HG02973 (cell line): ENCODE results near the gene THOC7.
A peak's percentile ranks its signal among the peaks of the same experiment; 100 is the strongest.

Source experiments
- ATAC-seq: cut with Tn5 transposase; IDR thresholded peaks from one replicate; pipeline ENCODE4 v1.9.1; 2021; ENCODE audit warnings: moderate library complexity; ENCODE audit not compliant: unreplicated experiment

The THOC7 gene

DNA sequence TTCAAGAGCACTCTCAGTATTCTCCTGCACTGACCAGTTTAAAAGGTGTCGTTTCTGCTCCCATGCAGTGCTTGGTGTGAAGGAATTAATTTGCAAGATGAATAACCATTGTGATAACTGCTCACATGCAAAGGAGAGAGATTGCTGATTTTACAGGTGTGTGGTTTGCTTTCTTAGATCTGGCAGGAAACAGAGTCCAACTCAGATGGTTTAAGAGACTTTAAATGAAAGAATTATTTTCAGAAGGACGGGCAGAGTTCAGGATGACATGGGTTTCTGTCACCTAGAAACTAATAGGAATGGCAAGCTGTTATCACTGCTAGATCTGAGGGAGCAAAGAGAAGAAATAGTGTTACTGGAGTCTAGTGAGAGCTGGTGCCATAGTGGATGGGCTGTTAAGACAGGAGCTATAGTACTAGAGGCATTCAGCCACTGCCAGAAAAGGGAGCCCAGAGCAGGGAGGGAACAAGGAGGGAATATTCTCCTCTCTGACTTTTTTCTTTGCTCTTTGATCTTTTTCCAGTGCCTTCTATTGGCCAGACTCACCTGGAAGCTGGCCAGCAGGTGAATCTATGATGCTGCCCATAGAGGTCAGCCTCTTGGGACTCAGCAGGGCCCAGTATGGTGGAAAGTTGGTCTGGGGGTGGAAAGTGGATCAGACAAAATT, 14.9 kb upstream of the THOC7 start:
- no peak for ATAC-seq

DNA sequence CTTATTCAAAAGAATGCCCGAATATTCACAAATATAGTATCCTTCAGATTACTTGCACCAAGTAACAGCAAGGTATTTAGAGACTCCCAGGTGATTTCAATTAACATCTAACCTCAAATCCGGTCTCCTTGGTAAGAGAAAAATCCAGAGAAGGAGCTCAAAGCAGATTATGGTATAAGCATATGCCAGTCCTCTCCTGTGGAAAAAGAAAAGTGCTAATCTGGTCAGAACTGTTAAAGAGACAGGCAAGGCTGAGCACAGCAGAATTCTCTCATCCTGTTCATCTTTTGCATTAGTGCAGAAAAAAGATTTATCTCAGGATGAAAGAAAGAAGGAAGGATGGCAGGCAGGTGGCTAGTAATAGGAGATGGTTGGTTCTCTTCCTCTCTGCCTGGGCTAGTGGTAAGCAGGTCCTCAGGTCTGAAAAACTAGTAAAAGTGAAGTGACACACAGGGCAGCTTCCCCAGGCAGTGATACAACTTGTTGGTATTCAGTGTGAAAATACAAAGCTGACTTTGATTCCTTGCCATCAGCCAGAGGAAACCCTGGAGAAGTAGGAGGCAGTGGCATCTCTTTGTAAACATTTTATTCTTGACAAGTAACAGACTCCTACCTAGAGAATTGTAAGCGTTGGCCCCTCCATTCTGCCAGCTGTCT, 14.3 kb upstream of the THOC7 start:
- ATAC-seq = no peak

DNA sequence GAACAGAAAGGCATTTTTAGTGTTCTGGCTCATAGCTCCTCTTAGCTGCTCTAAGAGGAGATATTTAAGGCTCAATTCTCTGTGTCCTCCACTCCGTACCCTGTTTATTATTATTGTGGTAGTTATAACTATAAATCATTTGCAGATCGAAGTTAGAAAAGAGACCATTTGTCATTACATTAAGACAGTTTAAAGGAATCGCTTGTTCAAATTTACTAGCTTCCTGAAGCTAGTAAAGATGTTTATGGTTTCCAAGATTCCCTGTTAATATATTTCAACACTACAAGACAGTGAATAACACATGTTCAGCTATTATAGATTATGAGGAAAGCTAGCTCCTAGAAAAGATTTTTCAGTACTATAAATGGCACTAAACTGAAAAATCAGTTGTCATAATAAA, 12.7 kb upstream of the THOC7 start:
- ATAC-seq = no peak

GRCh38 chr3:63875510-63875909, 11.9 kb upstream of the THOC7 start:
- ATAC-seq = no peak

DNA sequence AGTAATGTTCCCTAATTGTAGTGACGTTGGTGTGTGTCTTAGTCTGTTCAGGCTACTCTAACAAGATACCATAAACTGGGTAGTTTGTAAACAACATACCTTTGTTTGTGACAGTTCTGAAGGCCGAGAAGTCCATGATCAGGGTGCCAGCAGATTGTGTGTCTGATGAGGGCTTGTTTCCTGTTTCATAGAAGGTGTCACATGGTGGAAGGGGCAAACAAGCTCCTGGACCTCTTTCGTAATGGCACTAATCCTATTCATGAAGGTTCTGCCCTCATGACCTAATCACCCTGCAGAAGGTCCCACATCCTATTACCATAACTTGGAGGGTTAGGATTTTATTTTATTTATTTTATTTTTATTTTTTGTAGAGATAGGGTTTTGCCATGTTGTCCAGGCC, 11.2 kb upstream of the THOC7 start:
- no peak for ATAC-seq

DNA sequence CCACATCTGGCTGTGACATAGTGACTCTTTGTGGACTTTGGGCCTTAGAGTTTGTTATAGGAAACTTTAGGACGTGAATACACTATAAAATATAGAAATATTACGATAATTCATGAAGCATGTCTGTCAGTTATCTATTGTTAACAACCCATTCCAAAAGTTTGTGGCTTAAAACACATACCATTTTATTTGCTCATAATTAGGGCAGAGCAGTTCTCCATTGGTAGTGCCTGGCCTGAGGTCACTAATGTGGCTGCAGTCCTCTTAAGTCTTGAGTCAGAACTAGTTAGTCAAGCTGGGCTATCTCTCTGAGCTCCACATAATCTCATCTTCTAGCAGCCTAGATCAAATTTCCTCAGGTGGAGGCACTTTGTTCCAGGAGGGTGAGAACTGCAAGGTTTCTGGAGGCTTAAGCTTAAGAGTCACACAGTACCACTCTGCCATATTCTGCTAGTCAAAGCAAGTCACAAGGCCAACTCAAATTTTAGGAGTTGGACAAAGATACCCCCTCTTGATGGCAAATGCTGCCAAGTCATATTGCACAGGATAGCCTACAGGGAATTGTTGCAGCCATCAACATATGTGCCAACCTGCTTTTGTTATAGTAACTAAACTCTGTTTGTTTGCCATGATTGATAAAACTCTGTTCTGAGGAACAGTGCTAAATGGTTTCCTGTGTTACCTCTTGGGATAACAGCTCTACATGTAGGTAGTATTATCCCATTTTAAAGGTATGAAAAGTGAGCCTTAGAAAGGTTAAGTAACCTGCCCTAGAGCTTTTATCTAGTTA, 8.7 kb upstream of the THOC7 start:
- no peak for ATAC-seq

DNA sequence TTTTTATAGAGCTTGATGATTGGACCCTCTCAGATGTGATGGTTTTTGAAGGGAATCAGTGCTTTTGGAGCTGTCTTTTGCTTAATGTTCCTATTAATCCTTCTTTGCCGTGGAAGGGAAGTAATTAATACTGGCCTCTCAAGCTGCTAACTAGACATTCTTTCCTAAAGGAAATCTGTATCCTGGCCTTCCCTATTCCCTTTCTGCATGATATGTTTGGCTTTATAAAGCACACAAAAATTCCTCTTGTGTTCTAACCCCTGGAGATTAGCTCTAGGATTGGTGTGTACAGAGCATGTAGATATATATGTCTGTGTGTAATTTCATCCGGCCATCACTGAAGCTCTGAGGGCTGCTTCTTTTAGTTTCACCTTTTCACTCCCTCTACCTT, 7.0 kb upstream of the THOC7 start:
- no peak for ATAC-seq

- ATAC-seq = no peak
Measured at GRCh38 chr3:63869940-63870614, 6.5 kb upstream of the THOC7 start.

- ATAC-seq = no peak
Measured at GRCh38 chr3:63867225-63867624, 3.6 kb upstream of the THOC7 start.

DNA sequence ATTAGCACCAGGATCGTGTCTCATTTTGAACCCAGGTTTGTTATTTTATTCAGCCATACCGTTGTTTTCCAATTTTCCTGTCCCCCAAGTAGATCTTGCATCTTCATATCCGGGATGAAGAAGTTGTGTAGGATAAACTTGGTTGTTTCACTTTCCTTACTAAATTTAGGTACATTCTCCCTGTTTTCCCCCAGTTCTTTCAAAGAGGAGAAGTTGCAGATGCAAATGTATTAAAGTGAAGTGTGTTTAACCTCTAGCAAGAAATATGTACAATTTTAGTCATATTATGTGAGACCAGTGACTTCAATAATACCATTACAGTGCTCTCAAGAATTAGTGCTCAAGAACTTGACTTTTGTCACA, 1.3 kb upstream of the THOC7 start:
- no peak for ATAC-seq

DNA sequence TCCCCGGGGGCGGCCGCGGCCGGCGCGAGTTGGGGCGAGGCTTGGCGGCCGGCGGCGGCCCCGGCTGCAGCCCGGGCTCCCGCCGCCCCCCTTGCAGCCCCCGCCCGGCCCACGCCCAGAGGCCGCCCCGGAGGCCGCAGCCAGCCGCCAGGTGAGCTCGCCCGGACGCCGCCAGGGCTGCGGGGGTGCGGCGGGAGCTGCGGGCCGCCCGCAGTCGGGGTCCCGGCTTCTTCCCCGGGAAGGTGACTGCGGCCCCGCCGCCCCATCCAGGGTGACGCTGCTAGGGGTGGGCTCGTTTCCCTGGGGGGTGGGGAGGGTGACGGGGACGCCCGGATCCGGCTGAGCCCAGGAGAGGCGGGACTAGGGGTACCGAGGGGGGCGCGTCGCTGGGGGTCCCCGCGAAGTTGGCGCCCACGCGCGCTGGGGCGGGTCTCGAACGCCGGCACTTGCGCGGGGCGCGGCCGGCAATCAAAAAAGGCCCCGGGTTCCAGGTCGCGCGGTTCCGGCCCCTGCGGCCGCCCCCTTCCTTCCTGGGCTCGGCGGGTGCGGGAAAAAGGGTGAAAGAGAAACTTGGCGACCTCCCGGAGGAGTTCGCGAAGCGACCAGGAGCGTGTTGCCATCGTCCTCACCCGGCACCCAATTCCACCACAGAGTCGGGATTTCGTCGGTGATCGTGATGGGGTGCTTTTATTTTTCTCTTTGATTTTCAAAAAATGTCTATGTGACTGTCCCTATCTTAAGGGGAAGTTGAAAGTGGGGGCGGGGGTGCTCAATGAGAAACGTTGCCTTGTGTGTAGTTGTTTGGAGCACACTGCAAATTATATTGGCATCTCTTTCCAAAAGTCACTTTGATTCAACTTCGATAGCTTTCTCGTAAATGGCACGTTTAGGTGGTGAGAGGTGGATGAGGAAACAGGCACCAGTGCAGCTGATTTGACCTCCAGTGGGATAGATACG, 681 bp upstream of the THOC7 start:
- ATAC-seq = peak; percentile 43

DNA sequence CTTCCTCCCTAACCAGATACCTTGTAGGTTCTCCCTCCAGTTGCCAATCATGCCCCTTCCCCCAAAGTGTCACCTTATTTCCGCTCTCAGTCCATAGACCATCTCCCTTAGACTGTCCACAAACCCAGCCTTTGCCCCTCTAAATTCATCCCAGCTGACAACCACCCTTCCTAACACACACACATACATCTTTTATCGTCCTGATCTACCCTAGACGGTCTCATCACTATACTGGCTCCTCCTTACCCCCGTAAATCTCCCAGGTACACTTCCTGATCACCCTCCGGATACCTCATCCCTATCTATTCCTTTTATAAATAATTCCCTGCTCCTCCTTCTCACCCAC, 828 bp downstream of the THOC7 start:
- no peak for ATAC-seq

DNA sequence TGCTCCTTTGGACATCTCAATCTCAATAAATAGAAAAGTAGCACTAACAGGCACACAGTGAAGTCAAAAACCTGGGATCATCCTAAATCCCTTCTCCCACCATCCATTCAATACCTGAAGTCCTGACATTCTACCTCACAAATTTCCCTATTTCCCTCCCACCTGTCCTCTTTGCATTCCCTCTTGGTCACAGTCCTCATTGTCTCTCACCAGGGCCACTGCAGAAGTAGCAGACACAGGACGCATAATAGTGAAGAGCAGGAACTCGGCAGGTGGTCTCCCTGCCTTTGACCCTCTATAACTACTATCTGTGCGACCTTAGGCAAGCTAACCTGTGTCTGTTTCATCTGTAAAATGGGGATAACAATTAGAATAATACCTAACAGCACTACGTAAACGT, 2.3 kb downstream of the THOC7 start:
- no peak for ATAC-seq

GRCh38 chr3:63860776-63861175, 2.8 kb downstream of the THOC7 start:
- ATAC-seq = no peak

DNA sequence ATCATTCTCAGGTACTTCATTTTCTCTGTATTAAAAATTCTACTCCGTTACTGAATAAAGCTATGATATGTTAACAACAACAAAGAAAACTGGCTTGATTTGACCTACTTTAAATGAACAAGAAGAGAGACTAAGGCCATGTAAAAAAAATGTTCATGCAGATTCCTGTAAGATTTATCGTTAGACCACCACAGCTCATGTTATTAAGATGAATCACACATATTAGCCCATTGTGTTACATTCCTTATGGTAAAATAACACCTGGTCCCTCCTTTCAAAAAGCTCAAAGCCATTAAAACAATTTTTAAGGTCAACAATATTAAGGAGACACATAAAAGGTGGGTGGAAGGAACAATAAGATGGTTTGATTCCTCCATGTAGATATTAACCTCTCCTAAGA, 6.3 kb downstream of the THOC7 start:
- ATAC-seq = no peak

- ATAC-seq = no peak
Measured at GRCh38 chr3:63855333-63855940, 8.2 kb downstream of the THOC7 start.

GRCh38 chr3:63853106-63853505, 10.5 kb downstream of the THOC7 start:
- ATAC-seq = no peak

- no peak for ATAC-seq
Measured at GRCh38 chr3:63851287-63851686, 12.3 kb downstream of the THOC7 start.

DNA sequence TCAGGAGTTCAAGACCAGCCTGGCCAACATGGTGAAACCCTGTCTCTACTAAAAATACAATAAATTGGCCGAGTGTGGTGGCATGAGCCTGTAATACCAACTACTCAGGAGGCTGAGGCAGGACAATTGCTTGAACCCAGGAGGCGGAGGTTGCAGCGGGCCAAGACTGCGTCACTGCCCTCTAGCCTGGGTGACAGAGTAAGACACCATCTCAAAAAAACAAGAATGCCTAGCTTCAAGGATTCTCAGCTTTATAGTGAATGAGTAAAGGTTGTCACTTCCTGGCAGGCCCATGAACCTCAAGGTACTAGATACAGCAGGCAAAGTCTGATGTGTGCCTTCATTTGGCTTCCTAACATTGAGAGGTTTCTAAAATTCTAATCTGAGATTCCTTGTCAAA, 14.4 kb downstream of the THOC7 start:
- no peak for ATAC-seq

DNA sequence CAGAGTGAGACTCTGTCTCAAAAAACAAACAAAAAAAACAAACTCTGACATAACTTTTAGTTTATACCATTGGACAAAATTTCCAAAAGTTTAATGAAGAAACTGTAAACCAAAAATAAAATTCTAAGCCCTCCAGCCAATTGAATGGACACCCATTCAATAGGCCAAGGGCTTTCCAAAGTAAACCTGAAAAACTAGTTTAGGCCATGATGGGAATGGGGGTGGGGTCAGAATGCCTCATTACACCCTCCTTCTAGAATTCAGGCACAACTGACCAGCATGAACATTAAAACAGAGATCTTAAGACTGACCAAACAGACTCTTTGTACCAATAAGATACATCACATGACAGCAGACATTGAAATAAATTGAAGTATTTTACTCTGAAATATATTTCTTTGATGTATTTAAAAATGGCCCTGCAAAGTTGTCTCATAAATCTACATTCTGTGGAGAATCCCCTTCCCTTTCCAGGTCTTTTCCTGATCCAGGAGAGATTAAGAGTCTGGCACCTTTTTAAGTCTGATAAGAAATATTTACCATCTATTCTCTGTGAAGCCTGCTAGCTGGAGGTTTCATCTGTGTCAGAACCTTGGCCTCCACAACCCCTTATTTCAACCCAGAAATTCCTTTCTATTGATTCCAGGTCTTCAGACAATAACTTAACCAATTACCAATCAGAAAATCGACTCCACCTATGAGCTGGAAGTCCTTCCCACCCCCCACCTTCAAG, 15.7 kb downstream of the THOC7 start:
- no peak for ATAC-seq
